ENCODE data around the gene GCC1. TPM values are rescaled to one million over a fixed set of nuclear protein-coding genes. Genes with fewer than 3 reads are reported as not detected.
A peak's percentile ranks its signal among the peaks of the same experiment; 100 is the strongest.

The GCC1 gene
- total RNA-seq: 10 to 100 TPM; 13.7 to 23.1 TPM

GRCh38 chr7:127585044-127585953, at the start of gene GCC1:
GCC1 (minus strand) TSS chr7:127585596; CDS start chr7:127585182, 414 bp downstream.
- Histone ChIP-seq H3K9me3 (no peaks in the 10 kb centered on the region), H3K27me3 (no peaks in the 10 kb centered on the region), H3K36me3 (replicated peaks in 1 of 2; ENCODE audit: insufficient read depth in 1 of 2, low read depth in 2 of 2) (peaks cover 0 to 6% of the 10 kb centered on the region in 2 donors), H3K4me3 (peak within 1 kb of the TSS; percentile 55 to 94), H3K27ac (peak within 1 kb of the TSS; percentile 83 to 91 (median 84)), H3K4me1 (peaks cover 79% of the 10 kb centered on the region)
- TF ChIP-seq POLR2A (IDR thresholded peaks at IDR 0.05) (peak; percentile 85 to 90 (median 89)), CTCF (IDR thresholded peaks at IDR 0.05) (peak in 1 of 7 experiments; percentile 11)
- ATAC-seq (peak; percentile 76), DNase-seq (peak; percentile 89 to 93 (median 92))
- intact Hi-C loops (cut with DNase I): no loop called here
- WGBS, 2 donors: 1 to 2% methylated on average over 18 to 78 of the region's 78 CpGs

GRCh38 chr7:127632276-127632910, 47.0 kb upstream of the GCC1 start:
- 71 to 79% methylated on average over 7 of the region's 7 CpGs for WGBS, 2 donors
- no peaks in the 10 kb centered on the region for H3K9me3 ChIP-seq
- no peak overlapping the region for H3K27ac ChIP-seq
- intact Hi-C loops (cut with DNase I): no loop called here
- no peak overlapping the region for H3K4me3 ChIP-seq
- no peak for DNase-seq
- TF ChIP-seq CTCF (IDR thresholded peaks at IDR 0.05) (no peak), POLR2A (IDR thresholded peaks at IDR 0.05) (no peak)
- no peaks in the 10 kb centered on the region for H3K27me3 ChIP-seq
- H3K36me3 ChIP-seq (replicated peaks in 1 of 2; ENCODE audit: insufficient read depth in 1 of 2, low read depth in 2 of 2): no peaks in the 10 kb centered on the region
- H3K4me1 ChIP-seq: peaks cover 11% of the 10 kb centered on the region
- ATAC-seq: no peak

- no peaks in the 10 kb centered on the region for H3K36me3 ChIP-seq (replicated peaks in 1 of 2; ENCODE audit: insufficient read depth in 1 of 2, low read depth in 2 of 2)
- H3K27me3 ChIP-seq: no peaks in the 10 kb centered on the region
- peak; percentile 78 to 84 (median 78) for DNase-seq
- intact Hi-C loops (cut with DNase I): no loop called here
- peak; percentile 95 for ATAC-seq
- no peak overlapping the region for H3K4me3 ChIP-seq
- H3K9me3 ChIP-seq: no peaks in the 10 kb centered on the region
- TF ChIP-seq POLR2A (IDR thresholded peaks at IDR 0.05) (no peak), CTCF (IDR thresholded peaks at IDR 0.05) (peak; percentile 50 to 77 (median 71))
- 18 to 22% methylated on average over 5 of the region's 5 CpGs for WGBS, 2 donors
- H3K27ac ChIP-seq: no peak overlapping the region
- H3K4me1 ChIP-seq: peaks cover 11% of the 10 kb centered on the region
Observed at GRCh38 chr7:127629268-127629854, 44.0 kb upstream of the GCC1 start.

- Histone ChIP-seq H3K27ac (no peak overlapping the region), H3K4me3 (no peak overlapping the region), H3K36me3 (replicated peaks in 1 of 2; ENCODE audit: insufficient read depth in 1 of 2, low read depth in 2 of 2) (no peaks in the 10 kb centered on the region), H3K9me3 (no peaks in the 10 kb centered on the region), H3K4me1 (peaks cover 11% of the 10 kb centered on the region), H3K27me3 (no peaks in the 10 kb centered on the region)
- ATAC-seq (no peak), DNase-seq (no peak)
- WGBS, 2 donors: 59 to 78% methylated on average over 3 of the region's 3 CpGs
- intact Hi-C loops (cut with DNase I): no loop called here
- no peak for TF ChIP-seq CTCF (IDR thresholded peaks at IDR 0.05)
Observed at GRCh38 chr7:127628445-127628844, 43.0 kb upstream of the GCC1 start.

Data from body of pancreas (tissue), 4 donors.